Activated T-cell treated with anti-CD3 and anti-CD28 coated beads, Interleukin-2, amount 50 U/mL, for 4 hours (primary cell): Measurements from ENCODE around the gene DIS3L2. TPM values are rescaled to one million over a fixed set of nuclear protein-coding genes. Genes with fewer than 3 reads are reported as not detected.

Experiments
- ATAC-seq, 2 donors: fragments of 200-7000 bp; cut with Tn5 transposase; one replicate each; pipeline ENCODE4 v1.10.0; 2021
- DNase-seq: peaks from one replicate; pipeline ENCODE4 v3.0.0-alpha.2; 2020
- H3K27me3 Mint-ChIP-seq: one replicate; pipeline ENCODE4 v1.8.0; 2021; ENCODE audit warnings: low read depth, mixed read lengths
- H3K36me3 Mint-ChIP-seq: one replicate; pipeline ENCODE4 v1.8.0; 2022; ENCODE audit warnings: mixed read lengths; ENCODE audit not compliant: insufficient read depth
- H3K4me1 Mint-ChIP-seq: one replicate; pipeline ENCODE4 v1.8.0; 2021; ENCODE audit warnings: low read depth, mixed read lengths
- H3K4me3 Mint-ChIP-seq: one replicate; pipeline ENCODE4 v1.8.0; 2021; ENCODE audit warnings: mild to moderate bottlenecking, moderate library complexity, mixed read lengths
- H3K9me3 Mint-ChIP-seq: one replicate; pipeline ENCODE4 v1.8.0; 2021; ENCODE audit warnings: mixed read lengths
- total RNA-seq, 3 donors: library from RNA; stranded (reverse); gene quantifications; one replicate each; pipeline ENCODE4 v1.2.1, GENCODE V29; 2021

The DIS3L2 gene
- total RNA-seq, 3 donors from 2014 or later, result 38.5 to 43.7 (median 41.4) TPM

DNA sequence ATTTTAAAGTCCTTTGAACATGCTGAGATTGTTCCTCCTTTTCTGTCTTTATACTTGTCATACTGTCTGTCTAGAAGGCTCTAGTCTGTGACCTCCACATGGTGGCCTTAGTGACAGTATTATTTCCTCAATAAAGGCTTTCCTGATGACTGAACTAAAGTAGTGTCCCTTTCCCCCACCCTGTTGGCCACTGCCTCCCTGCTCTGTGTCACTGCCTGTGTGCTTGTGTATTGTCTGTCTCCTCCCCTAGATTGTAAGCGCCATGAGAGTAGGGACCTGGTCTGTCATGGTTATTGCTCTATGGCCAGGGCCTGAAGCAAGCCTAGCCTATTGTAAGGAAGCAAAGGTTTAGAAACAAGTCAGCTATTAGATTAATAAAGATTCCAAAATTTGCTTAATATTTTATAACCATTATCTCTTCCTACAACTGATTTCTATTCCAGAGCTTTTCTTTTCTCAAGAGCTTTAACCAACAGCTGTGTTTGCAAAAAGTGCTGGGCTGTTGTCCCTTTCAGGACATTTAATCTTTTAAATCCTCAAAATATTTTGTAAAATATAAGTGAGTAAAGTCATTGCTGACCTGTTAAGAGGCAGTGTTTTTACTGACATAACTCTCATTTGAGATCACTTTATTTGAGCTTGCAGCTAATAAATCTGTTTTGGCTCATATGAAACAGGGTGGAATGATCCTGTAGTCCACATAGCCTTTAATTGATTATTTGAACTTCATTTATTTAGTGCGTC lies 35.5 kb downstream of the DIS3L2 start:
- H3K4me1 Mint-ChIP-seq, result peaks cover 41% of the 10 kb centered on the region

DNA sequence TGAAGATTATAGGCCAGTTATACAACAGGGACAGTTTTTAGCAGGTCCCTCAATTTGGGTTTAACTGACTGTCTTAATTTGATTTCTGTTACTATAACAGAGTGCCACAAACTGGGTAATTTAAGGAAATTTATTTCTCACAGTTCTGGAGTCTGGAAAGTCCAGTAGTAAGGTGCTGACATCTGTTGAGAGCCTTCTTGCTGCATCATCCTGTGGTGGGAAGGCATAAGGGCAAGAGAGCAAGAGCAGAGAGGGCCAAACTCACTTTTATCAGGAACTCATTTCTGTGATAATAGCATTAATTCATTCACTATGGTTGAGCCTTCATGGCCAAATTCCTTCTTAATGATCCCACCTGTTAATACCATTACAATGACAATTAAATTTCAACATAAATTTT lies 36.5 kb downstream of the DIS3L2 start:
- Mint-ChIP-seq H3K27me3 (no peaks in the 10 kb centered on the region), H3K4me3 (no peak overlapping the region), H3K36me3 (peaks cover 6% of the 10 kb centered on the region), H3K9me3 (no peaks in the 10 kb centered on the region), H3K4me1 (peaks cover 41% of the 10 kb centered on the region)
- ATAC-seq (no peak), DNase-seq (no peak)

More for the DNA sequence above, 35.5 kb downstream of the DIS3L2 start:
- Mint-ChIP-seq H3K36me3 (peaks cover 11% of the 10 kb centered on the region), H3K27me3 (no peaks in the 10 kb centered on the region), H3K9me3 (no peaks in the 10 kb centered on the region), H3K4me3 (no peak overlapping the region)
- DNase-seq (no peak), ATAC-seq (no peak)

DNA sequence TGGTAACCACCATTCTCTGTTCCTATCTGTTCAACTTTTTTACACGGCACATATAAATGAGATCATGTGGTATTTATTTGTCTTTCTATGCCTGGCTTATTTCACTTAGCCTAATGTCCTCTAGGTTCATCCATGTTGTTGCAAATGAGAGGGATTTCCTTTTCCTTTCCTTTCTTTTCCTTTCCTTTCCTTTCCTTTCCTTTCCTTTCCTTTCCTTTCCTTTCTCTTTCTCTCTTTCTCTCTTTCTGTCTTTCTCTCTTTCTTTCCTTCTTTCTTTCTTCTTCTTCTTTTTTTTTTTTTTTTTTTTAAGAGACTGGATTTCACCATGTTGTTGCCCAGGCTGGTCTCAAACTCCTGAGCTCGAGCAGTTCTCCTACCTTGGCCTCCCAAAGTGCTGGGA lies 38.9 kb downstream of the DIS3L2 start:
- Mint-ChIP-seq H3K36me3 (peaks cover 2% of the 10 kb centered on the region), H3K9me3 (no peaks in the 10 kb centered on the region), H3K27me3 (no peaks in the 10 kb centered on the region), H3K4me3 (no peak overlapping the region), H3K4me1 (peaks cover 31% of the 10 kb centered on the region)
- ATAC-seq, result no peak
- DNase-seq, result no peak

- Mint-ChIP-seq H3K27me3 (no peaks in the 10 kb centered on the region), H3K36me3 (peaks cover 2% of the 10 kb centered on the region), H3K4me1 (peaks cover 27% of the 10 kb centered on the region), H3K9me3 (no peaks in the 10 kb centered on the region), H3K4me3 (no peak overlapping the region)
- ATAC-seq (no peak), DNase-seq (no peak)
Observed at GRCh38 chr2:232001073-232001472, 39.6 kb downstream of the DIS3L2 start.

DNA sequence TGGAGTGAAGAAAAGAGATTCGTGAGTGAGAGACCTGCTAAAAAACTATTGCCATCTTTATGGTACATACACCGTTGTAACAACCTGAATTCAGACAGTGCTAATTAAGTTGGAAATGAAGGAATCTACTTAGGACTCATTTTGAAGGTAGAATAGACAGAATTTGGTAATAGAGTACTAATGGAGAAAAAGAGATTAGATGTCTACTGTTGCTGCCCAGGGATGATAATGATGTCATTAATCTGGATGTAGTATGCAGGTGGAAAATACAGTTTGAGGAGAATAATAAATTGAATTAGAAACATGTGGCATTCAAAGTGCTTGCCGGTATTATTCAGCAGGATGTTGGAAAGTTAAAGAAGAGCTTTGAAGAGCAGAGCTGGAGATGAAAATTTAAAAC lies 44.7 kb downstream of the DIS3L2 start:
- peaks cover 28% of the 10 kb centered on the region for H3K4me1 Mint-ChIP-seq
- H3K9me3 Mint-ChIP-seq, result no peaks in the 10 kb centered on the region
- no peaks in the 10 kb centered on the region for H3K27me3 Mint-ChIP-seq
- ATAC-seq (no peak), DNase-seq (no peak)
- H3K4me3 Mint-ChIP-seq, result no peak overlapping the region
- peaks cover 25% of the 10 kb centered on the region for H3K36me3 Mint-ChIP-seq

DNA sequence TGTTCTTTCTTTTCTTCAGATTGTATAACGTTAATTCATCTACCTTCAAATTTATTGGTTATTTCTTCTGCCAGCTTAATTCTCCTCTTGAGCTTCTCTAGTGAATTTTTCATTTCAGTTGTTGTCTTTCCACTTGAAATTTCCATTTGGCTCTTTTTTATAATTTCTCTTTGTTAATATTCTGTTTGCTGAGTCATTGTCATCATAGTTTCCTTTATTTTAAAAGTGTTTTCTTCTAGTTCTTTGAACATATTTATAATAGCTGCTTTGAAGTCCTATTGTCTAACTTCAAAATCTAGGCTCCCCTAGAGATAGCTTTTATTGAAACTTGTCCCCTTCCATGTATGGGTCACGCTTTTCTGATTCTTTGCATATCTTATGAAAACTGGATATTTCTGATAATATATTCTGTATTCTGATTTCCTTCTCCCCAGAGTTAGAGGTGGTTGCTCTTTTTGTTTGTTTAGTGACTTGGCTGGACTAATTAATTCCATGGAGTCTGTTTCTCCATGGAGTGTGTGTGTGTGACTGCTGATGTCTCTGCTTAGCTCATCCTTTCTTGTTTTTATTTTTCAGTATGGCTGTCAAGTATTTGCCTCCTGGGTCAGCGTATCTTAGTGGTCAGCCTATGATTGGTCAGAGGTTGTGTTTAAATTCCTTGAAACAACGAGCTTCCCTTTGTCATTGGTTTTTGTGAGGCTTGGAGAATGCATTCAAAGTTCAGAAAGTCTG lies 47.6 kb downstream of the DIS3L2 start:
- no peak for ATAC-seq
- Mint-ChIP-seq H3K4me3 (no peak overlapping the region), H3K9me3 (no peaks in the 10 kb centered on the region), H3K36me3 (peaks cover 24% of the 10 kb centered on the region), H3K27me3 (no peaks in the 10 kb centered on the region), H3K4me1 (peaks cover 16% of the 10 kb centered on the region)
- no peak for DNase-seq

GRCh38 chr2:232009639-232010274 lies 48.2 kb downstream of the DIS3L2 start:
- DNase-seq (no peak), ATAC-seq (no peak)
- Mint-ChIP-seq H3K4me3 (no peak overlapping the region), H3K27me3 (no peaks in the 10 kb centered on the region), H3K9me3 (no peaks in the 10 kb centered on the region), H3K4me1 (peaks cover 16% of the 10 kb centered on the region), H3K36me3 (peaks cover 27% of the 10 kb centered on the region)

GRCh38 chr2:232013701-232014353 lies 52.3 kb downstream of the DIS3L2 start:
- Mint-ChIP-seq H3K9me3 (no peaks in the 10 kb centered on the region), H3K27me3 (no peaks in the 10 kb centered on the region), H3K4me3 (no peak overlapping the region), H3K4me1 (peaks cover 15% of the 10 kb centered on the region), H3K36me3 (peaks cover 34% of the 10 kb centered on the region)
- ATAC-seq (no peak), DNase-seq (no peak)

GRCh38 chr2:232014681-232015080 lies 53.2 kb downstream of the DIS3L2 start:
- Mint-ChIP-seq H3K4me1 (peaks cover 12% of the 10 kb centered on the region), H3K36me3 (peaks cover 31% of the 10 kb centered on the region), H3K27me3 (no peaks in the 10 kb centered on the region), H3K4me3 (no peak overlapping the region), H3K9me3 (no peaks in the 10 kb centered on the region)
- ATAC-seq (no peak), DNase-seq (no peak)

DNA sequence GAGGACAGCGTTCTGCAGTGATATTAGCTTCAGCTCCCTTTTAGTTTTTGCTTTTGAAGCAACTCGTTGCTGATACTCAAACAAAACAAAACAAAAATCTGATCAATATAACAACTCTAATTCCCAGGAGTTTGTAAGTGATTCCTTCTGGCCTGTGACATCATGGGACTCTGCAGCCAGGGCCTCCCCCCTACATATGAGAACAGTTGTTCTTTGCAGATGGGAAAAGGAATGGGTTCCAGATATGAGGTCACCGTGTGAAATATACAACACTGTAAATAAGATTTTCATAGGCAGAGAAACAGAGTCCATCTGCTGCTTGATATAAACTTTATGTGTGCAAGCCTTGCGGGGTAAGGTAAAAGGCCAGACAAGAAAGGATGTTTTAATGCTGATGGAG lies 56.7 kb downstream of the DIS3L2 start:
- peaks cover 9% of the 10 kb centered on the region for H3K4me1 Mint-ChIP-seq
- H3K9me3 Mint-ChIP-seq, result no peaks in the 10 kb centered on the region
- no peak overlapping the region for H3K4me3 Mint-ChIP-seq
- peaks cover 33% of the 10 kb centered on the region for H3K36me3 Mint-ChIP-seq
- ATAC-seq (no peak), DNase-seq (no peak)
- no peaks in the 10 kb centered on the region for H3K27me3 Mint-ChIP-seq

DNA sequence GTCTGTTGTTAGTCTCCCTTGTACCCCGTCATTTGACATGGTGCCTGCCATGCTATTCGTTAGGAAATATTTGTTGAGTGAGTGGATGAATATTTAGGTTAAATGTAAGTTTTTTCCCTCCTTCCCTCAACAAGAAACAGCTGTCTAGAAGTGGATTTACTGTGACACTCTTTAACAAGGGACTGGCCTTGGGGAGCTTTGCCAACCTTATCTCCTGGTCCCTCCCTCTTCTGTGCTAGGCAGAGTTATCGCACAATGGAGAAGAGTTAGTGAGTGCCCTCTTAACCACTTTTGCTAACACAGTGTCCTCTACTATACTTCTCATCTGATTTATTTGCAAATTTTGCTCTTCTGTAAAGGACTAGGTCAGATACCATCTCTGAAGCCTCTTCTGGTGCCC lies 61.2 kb downstream of the DIS3L2 start:
- Mint-ChIP-seq H3K27me3 (no peaks in the 10 kb centered on the region), H3K36me3 (peaks cover 28% of the 10 kb centered on the region), H3K4me3 (no peak overlapping the region), H3K4me1 (peaks cover 13% of the 10 kb centered on the region), H3K9me3 (no peaks in the 10 kb centered on the region)
- no peak for ATAC-seq
- DNase-seq, result no peak

DNA sequence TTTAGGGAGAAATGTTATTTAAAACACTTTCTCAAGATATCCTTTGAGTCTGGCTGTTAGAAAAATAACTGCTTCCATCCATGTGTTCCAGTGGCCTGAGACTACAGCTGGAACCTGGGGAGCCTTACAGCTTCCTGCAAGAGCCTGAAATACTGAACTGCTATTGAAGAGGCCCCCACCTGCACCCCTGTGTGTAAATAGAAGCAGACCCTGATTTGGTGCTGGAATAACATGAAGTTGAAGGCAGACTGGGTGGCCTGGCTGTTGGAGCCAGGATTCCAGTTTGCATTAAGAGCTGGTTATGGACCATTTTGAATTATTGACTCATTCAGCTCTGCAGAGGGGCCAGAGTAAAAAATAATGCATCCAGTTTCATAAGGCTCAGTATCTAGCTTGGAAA lies 61.9 kb downstream of the DIS3L2 start:
- ATAC-seq, result no peak
- peaks cover 30% of the 10 kb centered on the region for H3K36me3 Mint-ChIP-seq
- no peaks in the 10 kb centered on the region for H3K27me3 Mint-ChIP-seq
- DNase-seq, result no peak
- peaks cover 20% of the 10 kb centered on the region for H3K4me1 Mint-ChIP-seq
- H3K9me3 Mint-ChIP-seq, result no peaks in the 10 kb centered on the region
- no peak overlapping the region for H3K4me3 Mint-ChIP-seq

DNA sequence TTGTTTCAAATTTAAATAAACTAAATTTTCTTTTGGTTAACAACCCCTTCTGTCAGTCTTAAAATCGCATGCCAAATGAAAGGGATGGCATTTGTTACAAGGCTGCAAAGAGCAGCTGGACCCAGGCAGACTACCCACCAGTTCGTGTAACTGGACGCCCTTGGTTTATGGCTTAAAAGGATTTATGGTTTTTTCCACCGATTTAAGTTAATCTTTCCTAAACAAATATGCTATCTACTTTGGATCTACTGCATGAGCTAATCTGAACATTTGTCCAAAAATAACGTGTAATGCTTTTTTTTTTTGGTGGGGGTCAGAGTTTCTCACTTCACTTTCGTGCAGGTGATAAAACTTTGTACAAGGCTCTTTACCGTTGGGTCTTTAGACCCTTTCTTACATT lies 62.9 kb downstream of the DIS3L2 start:
- ATAC-seq (no peak), DNase-seq (no peak)
- H3K36me3 Mint-ChIP-seq, result peaks cover 34% of the 10 kb centered on the region
- no peaks in the 10 kb centered on the region for H3K27me3 Mint-ChIP-seq
- H3K4me3 Mint-ChIP-seq, result no peak overlapping the region
- H3K4me1 Mint-ChIP-seq, result peaks cover 24% of the 10 kb centered on the region
- no peaks in the 10 kb centered on the region for H3K9me3 Mint-ChIP-seq

DNA sequence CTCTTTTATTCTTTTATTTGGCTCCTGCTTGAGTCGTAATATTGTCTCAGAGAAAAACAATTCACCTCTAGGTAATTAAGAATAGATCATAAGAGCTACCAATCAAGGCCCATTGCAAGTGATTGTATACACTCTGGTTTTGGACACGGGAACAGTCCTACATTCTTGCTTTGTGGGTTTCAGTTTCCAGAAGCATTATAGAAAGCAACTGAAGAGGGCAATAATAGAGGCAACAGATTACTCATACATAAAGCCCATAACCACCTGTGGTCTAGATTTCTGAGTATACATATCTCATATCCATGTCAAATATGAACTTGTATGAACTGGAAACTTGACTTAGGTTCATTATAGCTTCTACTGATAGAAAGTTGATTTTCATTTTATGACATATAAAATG lies 65.4 kb downstream of the DIS3L2 start:
- H3K4me1 Mint-ChIP-seq, result peaks cover 24% of the 10 kb centered on the region
- DNase-seq (no peak), ATAC-seq (peak; percentile 87 to 89)
- H3K27me3 Mint-ChIP-seq, result no peaks in the 10 kb centered on the region
- no peaks in the 10 kb centered on the region for H3K9me3 Mint-ChIP-seq
- peaks cover 55% of the 10 kb centered on the region for H3K36me3 Mint-ChIP-seq
- H3K4me3 Mint-ChIP-seq, result no peak overlapping the region
